H9 (cell line): ENCODE results near the gene GSPT2. TPM values are rescaled to one million over a fixed set of nuclear protein-coding genes. Genes with fewer than 3 reads are reported as not detected.

ENCODE experiments used
- DNase-seq: peaks from one replicate; pipeline ENCODE4 v3.0.0-alpha.2; 2017
- H2AFZ ChIP-seq: one replicate; pipeline ENCODE4 v1.6.1; 2013; ENCODE audit warnings: mild to moderate bottlenecking, low read length, control low read depth, moderate library complexity
- H2AK5ac ChIP-seq: 2 replicates; pipeline ENCODE4 v1.6.1; 2013; ENCODE audit warnings: low read length, control low read depth, mixed read lengths; ENCODE audit not compliant: insufficient read length
- H2BK120ac ChIP-seq: one replicate; pipeline ENCODE4 v1.6.1; 2013; ENCODE audit warnings: low read depth, mild to moderate bottlenecking, low read length, control low read depth, inconsistent platforms; ENCODE audit not compliant: poor library complexity, severe bottlenecking
- H2BK12ac ChIP-seq: 2 replicates; pipeline ENCODE4 v1.6.1; 2013; ENCODE audit warnings: low read length, control low read depth, mixed read lengths, low read depth; ENCODE audit not compliant: insufficient read length
- H2BK15ac ChIP-seq: 2 replicates; pipeline ENCODE4 v1.6.1; 2013; ENCODE audit warnings: low read depth, low read length, control low read depth
- H2BK20ac ChIP-seq: one replicate; pipeline ENCODE4 v1.6.1; 2013; ENCODE audit warnings: low read depth, mild to moderate bottlenecking, low read length, control low read depth, inconsistent platforms; ENCODE audit not compliant: poor library complexity, severe bottlenecking
- H2BK5ac ChIP-seq: 2 replicates; pipeline ENCODE4 v1.6.1; 2013; ENCODE audit warnings: low read length, control low read depth, mixed read lengths; ENCODE audit not compliant: insufficient read length
- H3K14ac ChIP-seq: 2 replicates; pipeline ENCODE4 v1.6.1; 2013; ENCODE audit warnings: low read length, control low read depth; ENCODE audit not compliant: insufficient read depth
- H3K18ac ChIP-seq: 2 replicates; pipeline ENCODE4 v1.6.1; 2013; ENCODE audit warnings: low read depth, mild to moderate bottlenecking, mixed read lengths, low read length, control low read depth; ENCODE audit not compliant: insufficient read length
- H3K23ac ChIP-seq: 2 replicates; pipeline ENCODE4 v1.6.1; 2013; ENCODE audit warnings: low read length, control low read depth, mixed read lengths, low read depth; ENCODE audit not compliant: insufficient read length
- H3K23me2 ChIP-seq: 2 replicates; pipeline ENCODE4 v1.6.1; 2013; ENCODE audit warnings: low read depth, mild to moderate bottlenecking, mixed read lengths, low read length, control low read depth; ENCODE audit not compliant: insufficient read length, poor library complexity, severe bottlenecking
- H3K27ac ChIP-seq: 2 replicates; pipeline ENCODE4 v1.5.1; 2013; ENCODE audit warnings: low read length, control low read depth, mixed read lengths, low read depth; ENCODE audit not compliant: insufficient read length
- H3K27me3 ChIP-seq: 2 replicates; pipeline ENCODE4 v1.6.1; 2013; ENCODE audit warnings: low read length, control low read depth, inconsistent platforms; ENCODE audit not compliant: insufficient read depth
- H3K4ac ChIP-seq: 2 replicates; pipeline ENCODE4 v1.6.1; 2013; ENCODE audit warnings: low read depth, mild to moderate bottlenecking, control low read depth, inconsistent platforms, low read length, moderate library complexity
- H3K4me1 ChIP-seq: 2 replicates; pipeline ENCODE4 v1.6.1; 2013; ENCODE audit warnings: low read length, control low read depth, inconsistent platforms; ENCODE audit not compliant: insufficient read depth
- H3K4me2 ChIP-seq: 2 replicates; pipeline ENCODE4 v1.6.1; 2013; ENCODE audit warnings: low read length, control low read depth, mixed read lengths; ENCODE audit not compliant: insufficient read length, insufficient read depth
- H3K56ac ChIP-seq: 2 replicates; pipeline ENCODE4 v1.6.1; 2013; ENCODE audit warnings: low read depth, mild to moderate bottlenecking, mixed read lengths, low read length, control low read depth; ENCODE audit not compliant: insufficient read length
- H3K79me1 ChIP-seq: 2 replicates; pipeline ENCODE4 v1.6.1; 2013; ENCODE audit warnings: low read depth, mild to moderate bottlenecking, moderate library complexity, low read length, control low read depth, inconsistent platforms; ENCODE audit not compliant: insufficient read depth, poor library complexity, severe bottlenecking
- H3K79me2 ChIP-seq: 2 replicates; pipeline ENCODE4 v1.6.1; 2013; ENCODE audit warnings: low read length, control low read depth, inconsistent platforms; ENCODE audit not compliant: insufficient read depth
- H3K9ac ChIP-seq: 2 replicates; pipeline ENCODE4 v1.6.1; 2013; ENCODE audit warnings: low read length, control low read depth, mixed read lengths; ENCODE audit not compliant: insufficient read length; ENCODE audit errors: extremely low read depth
- H3K9me3 ChIP-seq: one replicate; pipeline ENCODE4 v1.6.1; 2013; ENCODE audit warnings: low read depth, low read length, inconsistent platforms; ENCODE audit not compliant: control insufficient read depth
- H3T11ph ChIP-seq: one replicate; pipeline ENCODE4 v1.6.1; 2013; ENCODE audit warnings: mild to moderate bottlenecking, low read length, control low read depth, inconsistent platforms
- H4K20me1 ChIP-seq: one replicate; pipeline ENCODE4 v1.6.1; 2013; ENCODE audit not compliant: control insufficient read depth, insufficient read length, insufficient read depth
- H4K5ac ChIP-seq: 2 replicates; pipeline ENCODE4 v1.6.1; 2013; ENCODE audit warnings: low read depth, mild to moderate bottlenecking, mixed read lengths, low read length, control low read depth; ENCODE audit not compliant: insufficient read length
- H4K8ac ChIP-seq: replicated peaks from 2 replicates; pipeline ENCODE4 v1.6.1; 2013; ENCODE audit warnings: low read length, control low read depth, mixed read lengths, low read depth; ENCODE audit not compliant: insufficient read length
- H4K91ac ChIP-seq: 2 replicates; pipeline ENCODE4 v1.6.1; 2013; ENCODE audit warnings: low read depth, mild to moderate bottlenecking, moderate library complexity, mixed read lengths, low read length, control low read depth; ENCODE audit not compliant: insufficient read length
- H3K27ac Mint-ChIP-seq, 3 experiments: 2 replicates in 2 of 3; 3 replicates in 1 of 3; pipeline ENCODE4 v1.8.0; 2020 to 2021; ENCODE audit warnings: mixed read lengths in 3 of 3, mild to moderate bottlenecking in 1 of 3, moderate library complexity in 1 of 3
- H3K27me3 Mint-ChIP-seq: 2 replicates; pipeline ENCODE4 v1.8.0; 2021; ENCODE audit warnings: low read depth, mild to moderate bottlenecking, moderate library complexity, mixed read lengths
- H3K36me3 Mint-ChIP-seq, 3 experiments: 2 replicates in 2 of 3; 3 replicates in 1 of 3; pipeline ENCODE4 v1.8.0; 2020 to 2021; ENCODE audit warnings: low read depth in 3 of 3, mixed read lengths in 3 of 3; ENCODE audit not compliant: insufficient read depth in 1 of 3
- H3K4me1 Mint-ChIP-seq, 2 experiments: 2 replicates each; pipeline ENCODE4 v1.8.0; 2020; ENCODE audit warnings: mixed read lengths in 2 of 2
- H3K4me3 Mint-ChIP-seq, 2 experiments: 2 replicates in 1 of 2; 3 replicates in 1 of 2; pipeline ENCODE4 v1.8.0; 2020 to 2021; ENCODE audit warnings: mild to moderate bottlenecking in 2 of 2, mixed read lengths in 2 of 2, moderate library complexity in 1 of 2
- H3K9me3 Mint-ChIP-seq, 2 experiments: 2 replicates in 1 of 2; 3 replicates in 1 of 2; pipeline ENCODE4 v1.8.0; 2020; ENCODE audit warnings: mild to moderate bottlenecking in 2 of 2, mixed read lengths in 2 of 2, moderate library complexity in 1 of 2
- WGBS: extraction: QIAGEN DNeasy Blood & Tissue Kit; methylation state at CpG from one replicate; pipeline ENCODE4 v1.1.7; 2013; ENCODE audit warnings: missing lambda C conversion rate, low lambda C conversion rate, mixed read lengths; ENCODE audit not compliant: insufficient read length; ENCODE audit errors: extremely low coverage; 5-methylcytosine and 5-hydroxymethylcytosine counted together
- long read RNA-seq: library from polyadenylated mRNA; unstranded; transcript quantifications from one replicate; pipeline ENCODE4 v2.0.0, GENCODE V29; 2020
- total RNA-seq: library from RNA; stranded (reverse); gene quantifications from 2 replicates; pipeline ENCODE4 v1.2.1, GENCODE V29; 2021
- TF ChIP-seq, protein P1 (sequence below): fragments of 200-600 bp; sonication (generic); conservative IDR thresholded peaks from 3 replicates; pipeline ENCODE4 v1.8.0; 2021; ENCODE audit warnings: antibody characterized with exemption, mild to moderate bottlenecking

GSPT2 gene
- total RNA-seq, result 51.0 and 53.2 TPM in 2 replicates
- long read RNA-seq, transcript GSPT2-201 (1 exons, 2,802 nt), result major isoform, 194 of 200 reads
- long read RNA-seq, partial matches to known transcripts, result 1 of 200 reads
- long read RNA-seq, other reads (novel, unspliced or antisense), result 5 of 200 reads

DNA sequence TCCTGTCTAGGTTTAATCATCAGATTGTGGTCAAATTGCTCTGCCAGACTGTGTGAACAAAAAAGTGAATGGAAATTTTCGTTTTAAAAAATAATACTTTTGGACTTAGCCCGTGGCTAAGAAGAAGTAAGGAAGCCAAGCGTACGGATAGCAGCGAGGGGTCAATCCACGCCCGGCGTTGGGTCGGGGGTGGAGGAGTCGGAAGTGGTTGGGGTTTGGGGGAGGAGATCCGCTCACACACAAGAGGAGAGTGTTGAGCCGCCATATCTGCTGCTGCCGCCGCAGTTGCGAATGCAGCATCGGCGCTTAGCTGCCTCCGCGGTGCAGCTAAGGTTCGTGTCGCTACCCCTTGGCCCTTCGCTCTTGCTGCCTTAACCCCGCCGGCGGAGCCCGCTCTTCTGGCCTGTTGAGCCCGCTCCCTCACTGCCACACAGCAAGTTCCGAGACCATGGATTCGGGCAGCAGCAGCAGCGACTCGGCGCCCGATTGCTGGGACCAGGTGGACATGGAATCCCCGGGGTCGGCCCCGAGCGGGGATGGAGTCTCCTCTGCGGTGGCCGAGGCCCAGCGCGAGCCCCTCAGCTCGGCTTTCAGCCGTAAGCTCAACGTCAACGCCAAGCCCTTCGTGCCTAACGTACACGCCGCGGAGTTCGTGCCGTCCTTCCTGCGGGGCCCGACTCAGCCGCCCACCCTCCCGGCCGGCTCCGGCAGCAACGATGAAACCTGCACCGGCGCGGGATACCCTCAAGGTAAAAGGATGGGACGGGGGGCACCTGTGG, at the start of gene GSPT2:
GSPT2 (plus strand) TSS at position 264 of the 779 bp plus-strand sequence; CDS start at position 449, 185 bp downstream.
- peak within 1 kb of the TSS; percentile 83 to 94 (median 90) for H3K27ac Mint-ChIP-seq
- peak; percentile 61 for DNase-seq
- H3K27me3 ChIP-seq, result no peaks in the 10 kb centered on the region
- H3T11ph ChIP-seq, result no peak within 1 kb of the TSS
- no peaks in the 10 kb centered on the region for H3K79me1 ChIP-seq
- peak within 1 kb of the TSS; percentile 83 for H3K18ac ChIP-seq
- H4K20me1 ChIP-seq, result no peaks in the 10 kb centered on the region
- H3K27ac ChIP-seq, result peak within 1 kb of the TSS; percentile 41
- peak within 1 kb of the TSS; percentile 87 for H3K14ac ChIP-seq
- peaks cover 7 to 23% of the 10 kb centered on the region in 2 experiments for H3K4me1 Mint-ChIP-seq
- no peak within 1 kb of the TSS for H2BK5ac ChIP-seq
- no peaks in the 10 kb centered on the region for H3K27me3 Mint-ChIP-seq
- peak within 1 kb of the TSS; percentile 91 for H3K4me2 ChIP-seq
- no peak within 1 kb of the TSS for H2AK5ac ChIP-seq
- peaks cover 61 to 64% of the 10 kb centered on the region in 2 experiments for H3K9me3 Mint-ChIP-seq
- no peak within 1 kb of the TSS for H4K91ac ChIP-seq
- no peak within 1 kb of the TSS for H2BK20ac ChIP-seq
- H3K23ac ChIP-seq, result no peak within 1 kb of the TSS
- no peak within 1 kb of the TSS for H3K56ac ChIP-seq
- peak within 1 kb of the TSS; percentile 79 to 90 for H3K4me3 Mint-ChIP-seq
- H2BK120ac ChIP-seq, result no peak within 1 kb of the TSS
- no CpG with 5 or more reads among the region's 63 CpGs for WGBS
- no peak within 1 kb of the TSS for H3K4ac ChIP-seq
- peaks cover 10% of the 10 kb centered on the region for H3K23me2 ChIP-seq
- no peaks in the 10 kb centered on the region for H3K9me3 ChIP-seq
- TF ChIP-seq, protein P1, sequence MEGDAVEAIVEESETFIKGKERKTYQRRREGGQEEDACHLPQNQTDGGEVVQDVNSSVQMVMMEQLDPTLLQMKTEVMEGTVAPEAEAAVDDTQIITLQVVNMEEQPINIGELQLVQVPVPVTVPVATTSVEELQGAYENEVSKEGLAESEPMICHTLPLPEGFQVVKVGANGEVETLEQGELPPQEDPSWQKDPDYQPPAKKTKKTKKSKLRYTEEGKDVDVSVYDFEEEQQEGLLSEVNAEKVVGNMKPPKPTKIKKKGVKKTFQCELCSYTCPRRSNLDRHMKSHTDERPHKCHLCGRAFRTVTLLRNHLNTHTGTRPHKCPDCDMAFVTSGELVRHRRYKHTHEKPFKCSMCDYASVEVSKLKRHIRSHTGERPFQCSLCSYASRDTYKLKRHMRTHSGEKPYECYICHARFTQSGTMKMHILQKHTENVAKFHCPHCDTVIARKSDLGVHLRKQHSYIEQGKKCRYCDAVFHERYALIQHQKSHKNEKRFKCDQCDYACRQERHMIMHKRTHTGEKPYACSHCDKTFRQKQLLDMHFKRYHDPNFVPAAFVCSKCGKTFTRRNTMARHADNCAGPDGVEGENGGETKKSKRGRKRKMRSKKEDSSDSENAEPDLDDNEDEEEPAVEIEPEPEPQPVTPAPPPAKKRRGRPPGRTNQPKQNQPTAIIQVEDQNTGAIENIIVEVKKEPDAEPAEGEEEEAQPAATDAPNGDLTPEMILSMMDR, result no peak
- H2AFZ ChIP-seq, result no peak within 1 kb of the TSS
- H3K79me2 ChIP-seq, result peaks cover 4% of the 10 kb centered on the region; the same call in 1 of the 2 replicates
- H2BK12ac ChIP-seq, result no peak within 1 kb of the TSS
- H3K9ac ChIP-seq, result peak within 1 kb of the TSS; percentile 82
- H2BK15ac ChIP-seq, result no peak within 1 kb of the TSS
- H4K8ac ChIP-seq, result no peak within 1 kb of the TSS
- H3K36me3 Mint-ChIP-seq, result peaks cover 13 to 32% (median 27%) of the 10 kb centered on the region in 3 experiments; a peak in 6 of 7 replicates
- no peak within 1 kb of the TSS for H4K5ac ChIP-seq
- no peaks in the 10 kb centered on the region for H3K4me1 ChIP-seq
